Measurements from ENCODE around the gene OR2V1. TPM values are rescaled to one million over a fixed set of nuclear protein-coding genes. Genes with fewer than 3 reads are reported as not detected.

OR2V1 gene
- total and polyA plus RNA-seq, 2 of the 4 experiments (the other 2 are of a cell fraction): not detected

GRCh38 chr5:181121675-181122561, 9.1 kb downstream of the OR2V1 start:
- BruUV-seq (replicated peaks): no TSS peak
- no peak overlapping the region for H2BK120ac ChIP-seq (ENCODE audit: low read depth, low read length)

More at GRCh38 chr5:181121675-181122561, 9.1 kb downstream of the OR2V1 start:
- Histone ChIP-seq H4K5ac (ENCODE audit: low read depth, low read length) (no peak overlapping the region), H3K4me2 (ENCODE audit: low read depth, low read length) (no peak overlapping the region), H3K9ac (ENCODE audit: low read depth, low read length) (no peak overlapping the region), H3K4me3 (ENCODE audit: insufficient read depth, low read depth, low read length) (no peak overlapping the region), H3K9me1 (ENCODE audit: insufficient read depth, low read length) (no peaks in the 10 kb centered on the region), H3K36me3 (ENCODE audit: control insufficient read depth, insufficient read depth, low read length) (no peaks in the 10 kb centered on the region), H3K79me1 (ENCODE audit: low read depth in 1 of 2, low read length in 2 of 2) (no peaks in the 10 kb centered on the region), H3K23ac (ENCODE audit: low read depth, low read length) (no peak overlapping the region), H2AFZ (replicated peaks; ENCODE audit: low read length, poor library complexity) (peak overlapping the region; percentile 73), H3K4me1 (ENCODE audit: control insufficient read depth, insufficient read depth, low read length) (no peaks in the 10 kb centered on the region), H3K18ac (ENCODE audit: low read depth, low read length) (no peak overlapping the region), H4K91ac (ENCODE audit: insufficient read depth, low read depth, low read length) (no peak overlapping the region), H3K27ac (ENCODE audit: insufficient read depth, low read length) (no peak overlapping the region), H2AK9ac (replicated peaks; ENCODE audit: low read depth, low read length, poor library complexity) (peak overlapping the region; percentile 55), H2BK20ac (ENCODE audit: low read depth, low read length) (no peak overlapping the region), H4K20me1 (ENCODE audit: insufficient read depth, low read length) (no peaks in the 10 kb centered on the region), H3K56ac (ENCODE audit: extremely low read depth, insufficient read depth, low read length) (no peak overlapping the region), H2AK5ac (ENCODE audit: low read depth, low read length) (no peak overlapping the region), H2BK5ac (ENCODE audit: low read depth, low read length, poor library complexity, severe bottlenecking) (no peak overlapping the region), H3K14ac (replicated peaks; ENCODE audit: low read depth, low read length) (no peak overlapping the region), H3K27me3 (ENCODE audit: control insufficient read depth, insufficient read depth, low read length) (no peaks in the 10 kb centered on the region), H3K4ac (ENCODE audit: low read depth, low read length) (no peak overlapping the region), H2BK15ac (ENCODE audit: low read depth, low read length) (no peak overlapping the region), H3K9me3 (ENCODE audit: control insufficient read depth, insufficient read depth, low read length) (peaks cover 3% of the 10 kb centered on the region; the same call in 1 of the 2 replicates), H4K8ac (ENCODE audit: low read depth in 2 of 2, low read length in 2 of 2) (no peak overlapping the region; a peak in 1 of 4 replicates)
- dilution Hi-C loops (cut with HindIII; ENCODE audit: low sequenced_read_pairs, unreplicated experiment) (no loop called here), in situ Hi-C loops (cut with MboI; ENCODE audit: low sequenced_read_pairs) (no loop called here), intact Hi-C loops (cut with micrococcal nuclease) (no loop called here)
- ATAC-seq (ENCODE audit: low read depth): no peak
- CTCF ChIA-PET: no interaction called here
- TF ChIP-seq CTCF (conservative IDR thresholded peaks at IDR 0.05; ENCODE audit: low read depth, low read length): no peak
- no peak for TF ChIP-seq POLR2A (IDR thresholded peaks at IDR 0.05; ENCODE audit: low read depth, low read length)
- TF ChIP-seq BHLHE40 (IDR thresholded peaks at IDR 0.05; ENCODE audit: low read depth, low read length): no peak
- no peak for TF ChIP-seq MAFK (IDR thresholded peaks at IDR 0.05; ENCODE audit: low read depth, low read length)
- no peak for TF ChIP-seq USF2 (IDR thresholded peaks at IDR 0.05; ENCODE audit: low read depth, low read length)
- TF ChIP-seq ELK1 (IDR thresholded peaks at IDR 0.05; ENCODE audit: borderline replicate concordance, low read depth, low read length): no peak
- WGBS, 2 experiments (ENCODE audit: extremely low coverage in 2 of 2, insufficient read length in 1 of 2): 24% methylated on average over 8 of the region's 28 CpGs; no CpG with 5 or more reads in 1 of the 2 experiments
- POLR2A ChIA-PET (ENCODE audit: unreplicated experiment): no interaction called here
- no peak for DNase-seq
